ENCODE measurements around the gene BMPR1A.

- TF ChIP-seq ATF1 (CRISPR knock-in tag; IDR thresholded peaks at IDR 0.05), result no peak
- TF ChIP-seq CTCF (IDR thresholded peaks at IDR 0.05), result no peak
- TF ChIP-seq ZNF232 (CRISPR knock-in tag; IDR thresholded peaks at IDR 0.05), result no peak
- TF ChIP-seq AFF4 (CRISPR knock-in tag; IDR thresholded peaks at IDR 0.05; ENCODE audit: borderline replicate concordance), result no peak
- TF ChIP-seq PRDM15 (CRISPR knock-in tag; IDR thresholded peaks at IDR 0.05), result no peak
- no peak for TF ChIP-seq ATF2 (CRISPR knock-in tag; IDR thresholded peaks at IDR 0.05; ENCODE audit: borderline replicate concordance, low read depth)
- no peak for TF ChIP-seq FOXK1 (CRISPR knock-in tag; IDR thresholded peaks at IDR 0.05)
- TF ChIP-seq MLX (CRISPR knock-in tag; IDR thresholded peaks at IDR 0.05), result no peak
- TF ChIP-seq TP53 (CRISPR knock-in tag; IDR thresholded peaks at IDR 0.05), result no peak
- TF ChIP-seq IRF2 (CRISPR knock-in tag; IDR thresholded peaks at IDR 0.05; ENCODE audit: borderline replicate concordance, low read depth), result no peak
- no peak for TF ChIP-seq MAX (CRISPR knock-in tag; IDR thresholded peaks at IDR 0.05)
- no peak for TF ChIP-seq NFYB (CRISPR knock-in tag; conservative IDR thresholded peaks at IDR 0.05; ENCODE audit: low read depth)
- TF ChIP-seq CREM (CRISPR knock-in tag; IDR thresholded peaks at IDR 0.05), result no peak
- no peak for TF ChIP-seq TEAD4 (CRISPR knock-in tag; IDR thresholded peaks at IDR 0.05)
Measured at GRCh38 chr10:86946213-86947155, 190.1 kb downstream of the BMPR1A start.
